ENCODE data around the gene ZFHX3. TPM values are rescaled to one million over a fixed set of nuclear protein-coding genes. Genes with fewer than 3 reads are reported as not detected.

ZFHX3 gene
- total RNA-seq, 6 experiments from 2014 or later: 14.5 to 25.8 (median 15.8) TPM

GRCh38 chr16:72766506-72766905 lies 281.4 kb downstream of the ZFHX3 start:
- peaks cover 5% of the 10 kb centered on the region; the same call in 1 of the 2 replicates for H3K36me3 Mint-ChIP-seq (ENCODE audit: low read depth)
- TF ChIP-seq CTCF (IDR thresholded peaks at IDR 0.05): no peak
- H3K27ac Mint-ChIP-seq: no peak overlapping the region
- no peaks in the 10 kb centered on the region for H3K27me3 Mint-ChIP-seq (ENCODE audit: insufficient read depth)
- DNase-seq: no peak
- H3K9me3 Mint-ChIP-seq: peaks cover 4% of the 10 kb centered on the region; the same call in 1 of the 2 replicates
- H3K4me3 Mint-ChIP-seq: no peak overlapping the region
- H3K4me1 Mint-ChIP-seq (ENCODE audit: low read depth): peaks cover 9% of the 10 kb centered on the region

- H3K36me3 Mint-ChIP-seq (ENCODE audit: low read depth): no peaks in the 10 kb centered on the region
- H3K9me3 Mint-ChIP-seq: no peaks in the 10 kb centered on the region
- peaks cover under 1% of the 10 kb centered on the region for H3K4me1 Mint-ChIP-seq (ENCODE audit: low read depth)
- no peak for DNase-seq
- no peak for TF ChIP-seq CTCF (IDR thresholded peaks at IDR 0.05)
- no peaks in the 10 kb centered on the region; the same call in 1 of the 2 replicates for H3K27me3 Mint-ChIP-seq (ENCODE audit: insufficient read depth)
- no peak overlapping the region for H3K27ac Mint-ChIP-seq
- no peak overlapping the region for H3K4me3 Mint-ChIP-seq
These were observed 283.8 kb downstream of the ZFHX3 start for GRCh38 chr16:72764015-72764654.

- Mint-ChIP-seq H3K27me3 (ENCODE audit: insufficient read depth) (no peaks in the 10 kb centered on the region; the same call in 1 of the 2 replicates), H3K4me3 (no peak overlapping the region), H3K36me3 (ENCODE audit: low read depth) (peaks cover 11% of the 10 kb centered on the region), H3K9me3 (peaks cover 7% of the 10 kb centered on the region), H3K27ac (no peak overlapping the region), H3K4me1 (ENCODE audit: low read depth) (no peaks in the 10 kb centered on the region; the same call in 1 of the 2 replicates)
- no peak for DNase-seq
- no peak for TF ChIP-seq CTCF (IDR thresholded peaks at IDR 0.05)
These were observed 287.3 kb downstream of the ZFHX3 start for GRCh38 chr16:72760581-72760980.

GRCh38 chr16:72753881-72754280 lies 294.0 kb downstream of the ZFHX3 start:
- H3K27ac Mint-ChIP-seq: no peak overlapping the region
- peaks cover 11% of the 10 kb centered on the region for H3K36me3 Mint-ChIP-seq (ENCODE audit: low read depth)
- H3K27me3 Mint-ChIP-seq (ENCODE audit: insufficient read depth): no peaks in the 10 kb centered on the region; the same call in 1 of the 2 replicates
- H3K9me3 Mint-ChIP-seq: peaks cover 7% of the 10 kb centered on the region
- DNase-seq: no peak
- no peak for TF ChIP-seq CTCF (IDR thresholded peaks at IDR 0.05)
- H3K4me3 Mint-ChIP-seq: no peak overlapping the region
- peaks cover 8% of the 10 kb centered on the region; the same call in 1 of the 2 replicates for H3K4me1 Mint-ChIP-seq (ENCODE audit: low read depth)

- DNase-seq: no peak
- H3K27me3 Mint-ChIP-seq (ENCODE audit: insufficient read depth): no peaks in the 10 kb centered on the region; the same call in 1 of the 2 replicates
- H3K4me1 Mint-ChIP-seq (ENCODE audit: low read depth): peaks cover 8% of the 10 kb centered on the region; the same call in 1 of the 2 replicates
- H3K36me3 Mint-ChIP-seq (ENCODE audit: low read depth): no peaks in the 10 kb centered on the region; the same call in 1 of the 2 replicates
- no peaks in the 10 kb centered on the region for H3K9me3 Mint-ChIP-seq
- H3K27ac Mint-ChIP-seq: no peak overlapping the region
- TF ChIP-seq CTCF (IDR thresholded peaks at IDR 0.05): no peak
- no peak overlapping the region for H3K4me3 Mint-ChIP-seq
These were observed 295.8 kb downstream of the ZFHX3 start for GRCh38 chr16:72752004-72752695.

Data from HFFc6 (cell line).